Stimulated activated CD8-positive, alpha-beta memory T cell treated with anti-CD3 and anti-CD28 coated beads, Interleukin-7, amount 100 ng/mL, for 1 hour (primary cell): ENCODE data around the gene SLC40A1.

Experiments
- DNase-seq, 2 donors: peaks; one replicate each; pipeline ENCODE4 v3.0.0-alpha.2; 2020; ENCODE audit warnings: low read depth in 2 of 2

Gene SLC40A1

GRCh38 chr2:189601043-189601442, 20.5 kb upstream of the SLC40A1 start:
- DNase-seq, result no peak

DNA sequence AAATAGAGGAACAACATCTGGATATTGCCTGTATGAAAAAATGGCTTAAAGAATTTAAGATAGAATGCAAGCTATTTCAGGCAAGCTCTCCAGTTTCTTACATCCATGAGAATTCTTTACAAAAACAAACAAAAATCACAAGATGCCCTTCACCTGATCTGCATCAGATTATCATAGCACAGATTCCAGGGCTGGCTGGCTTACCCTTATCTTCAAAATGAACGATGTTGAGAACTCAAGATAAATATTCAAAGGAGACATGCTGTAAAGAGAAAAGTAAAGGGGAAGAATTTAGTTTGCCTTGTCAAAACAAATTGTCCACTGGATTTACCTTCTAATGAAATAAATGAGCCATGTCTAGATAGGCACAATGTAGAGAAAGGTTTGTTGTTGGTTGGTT, 18.7 kb upstream of the SLC40A1 start:
- DNase-seq, result no peak

GRCh38 chr2:189595417-189595816, 14.8 kb upstream of the SLC40A1 start:
- DNase-seq, result no peak

DNA sequence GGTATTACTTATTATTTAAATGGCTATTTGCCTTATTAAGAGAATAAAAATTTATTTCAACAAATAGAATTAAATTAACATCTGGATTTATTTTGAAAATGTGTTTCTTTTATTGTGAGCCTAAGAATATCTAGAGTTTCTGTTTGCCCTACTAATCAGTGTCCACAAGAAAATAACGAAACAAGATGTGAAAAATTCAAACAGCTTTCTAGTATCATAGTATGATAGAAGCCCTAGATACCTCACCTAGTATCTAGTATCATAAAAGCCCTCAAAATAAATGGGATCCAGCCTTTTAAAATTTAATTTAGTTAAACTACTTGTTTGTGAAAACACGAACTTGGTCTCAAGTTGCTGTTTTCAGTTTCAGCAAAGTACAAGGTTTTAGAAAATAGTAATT, 13.7 kb upstream of the SLC40A1 start:
- no peak for DNase-seq

DNA sequence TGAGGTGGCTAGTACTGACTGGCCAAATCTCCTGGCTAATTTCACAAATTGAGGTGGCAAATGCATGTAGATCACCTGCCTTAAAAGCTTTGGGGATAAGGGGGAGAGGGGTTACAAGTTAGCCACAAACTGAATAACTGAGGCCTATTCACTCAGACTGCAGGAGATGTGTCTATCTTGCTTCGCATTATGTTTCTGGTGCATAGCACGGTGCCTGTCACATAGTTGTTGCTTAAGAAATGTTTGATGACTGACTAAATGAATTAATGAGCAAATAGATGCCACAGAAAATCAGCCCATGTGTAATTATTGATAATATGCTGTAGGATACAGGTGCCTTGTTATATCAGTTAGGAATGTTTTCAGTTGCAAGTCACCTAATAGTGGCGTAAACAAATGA, 12.5 kb upstream of the SLC40A1 start:
- DNase-seq, result no peak

DNA sequence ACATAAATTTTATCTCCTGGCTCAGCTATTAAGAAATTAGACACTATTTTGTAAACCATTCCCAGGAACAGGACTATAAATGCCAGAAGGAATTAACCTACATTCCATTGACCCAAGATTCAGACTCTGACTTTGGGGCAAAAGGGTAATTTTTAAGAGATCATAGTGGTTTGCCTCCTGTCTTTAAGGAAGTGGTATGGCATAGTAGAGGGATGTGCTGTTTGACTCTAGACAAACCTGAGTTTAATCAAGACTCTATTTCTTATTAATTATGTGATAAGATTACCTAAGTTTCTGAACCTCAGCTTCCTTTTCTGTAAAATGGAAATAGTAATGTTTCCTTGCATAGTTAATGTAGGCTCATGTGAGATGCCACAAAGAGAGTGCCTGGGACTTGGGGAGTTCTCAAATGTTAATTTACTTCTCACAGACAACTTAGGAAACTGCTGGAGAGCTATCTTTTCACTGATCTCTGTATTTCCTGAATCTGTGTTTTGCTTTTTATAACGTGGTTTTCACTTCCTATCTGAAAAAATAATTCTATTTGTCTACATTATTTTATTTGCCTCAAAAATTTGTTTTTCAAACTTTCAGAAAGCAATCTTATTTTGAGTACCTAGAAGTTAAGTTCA, 11.9 kb upstream of the SLC40A1 start:
- no peak for DNase-seq

DNA sequence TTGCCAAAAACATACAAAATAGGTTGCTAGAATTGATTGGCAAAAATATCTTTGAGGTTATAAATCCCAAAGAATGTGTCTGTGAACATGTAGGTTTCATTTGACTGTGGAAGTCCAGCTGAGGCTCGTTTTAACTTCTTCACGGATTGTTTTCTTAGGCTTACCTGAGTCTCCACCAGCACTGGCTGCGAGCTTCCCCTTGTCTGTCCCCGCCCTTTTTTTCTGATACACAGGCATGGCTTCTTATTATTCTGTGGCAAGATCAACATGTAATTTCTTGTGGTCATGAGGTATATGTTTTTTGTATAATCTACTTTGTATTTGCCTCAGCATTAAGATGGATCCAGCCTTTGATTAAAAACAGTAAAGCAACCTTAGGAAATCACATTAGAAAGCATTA, 7.2 kb upstream of the SLC40A1 start:
- DNase-seq, result no peak

- no peak for DNase-seq
Measured at GRCh38 chr2:189585226-189585756, 4.7 kb upstream of the SLC40A1 start.

- DNase-seq, result no peak
Measured at GRCh38 chr2:189584686-189585085, 4.1 kb upstream of the SLC40A1 start.

GRCh38 chr2:189583227-189584198, 2.9 kb upstream of the SLC40A1 start:
- no peak for DNase-seq

GRCh38 chr2:189582809-189583192, 2.2 kb upstream of the SLC40A1 start:
- DNase-seq, result no peak

DNA sequence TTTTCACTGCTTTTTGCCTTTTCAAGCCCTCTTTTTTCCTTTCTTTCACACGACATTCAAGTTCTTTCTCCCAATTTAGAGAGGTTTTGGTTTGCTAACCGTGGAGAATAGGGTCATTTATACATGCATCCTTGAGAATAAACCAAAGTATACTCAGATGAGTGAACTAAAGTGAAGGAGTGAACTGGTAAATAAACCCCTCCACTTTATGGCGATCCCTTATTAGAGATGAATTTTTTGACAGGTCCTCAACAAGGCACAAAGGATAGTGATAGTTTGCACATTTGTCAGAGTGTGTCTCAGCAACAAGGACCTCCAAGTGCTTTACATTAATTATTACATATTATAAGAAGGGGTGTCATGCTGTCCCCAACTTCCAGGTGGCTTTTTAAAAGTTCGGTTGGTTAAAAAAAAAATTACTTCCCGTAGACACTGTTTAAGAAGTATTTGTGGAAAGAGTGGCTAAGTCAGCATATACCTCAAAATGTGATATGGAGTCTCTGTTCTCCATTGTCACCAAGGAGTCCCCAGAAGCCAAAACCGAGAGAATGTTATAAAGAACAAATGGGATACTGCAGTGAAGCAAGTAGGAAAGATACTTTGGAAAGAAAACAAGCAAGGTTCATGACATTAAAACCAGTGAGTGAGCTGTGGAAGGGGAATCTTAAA, 1.7 kb upstream of the SLC40A1 start:
- no peak for DNase-seq

GRCh38 chr2:189581354-189582139, 961 bp upstream of the SLC40A1 start:
- no peak for DNase-seq

DNA sequence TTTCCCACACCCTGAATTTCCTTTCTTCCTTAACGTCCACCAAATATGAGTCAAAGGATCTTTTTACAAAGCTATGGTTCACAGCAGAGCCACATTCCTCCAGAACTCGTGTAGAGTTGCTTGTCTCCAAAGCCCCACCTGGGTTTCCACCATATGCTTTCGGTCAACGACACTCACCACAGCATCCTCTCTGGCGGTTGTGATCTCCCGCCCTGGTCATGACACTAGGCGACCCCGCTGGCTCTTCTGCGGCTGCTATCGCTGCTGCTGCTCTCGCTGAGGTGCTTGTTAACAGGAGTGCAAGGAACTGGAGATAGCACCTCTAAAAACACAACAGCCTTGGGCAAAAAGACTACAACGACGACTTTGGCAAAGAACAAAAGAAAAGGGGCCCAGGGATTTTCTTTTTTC, 340 bp downstream of the SLC40A1 start:
- DNase-seq, result no peak

DNA sequence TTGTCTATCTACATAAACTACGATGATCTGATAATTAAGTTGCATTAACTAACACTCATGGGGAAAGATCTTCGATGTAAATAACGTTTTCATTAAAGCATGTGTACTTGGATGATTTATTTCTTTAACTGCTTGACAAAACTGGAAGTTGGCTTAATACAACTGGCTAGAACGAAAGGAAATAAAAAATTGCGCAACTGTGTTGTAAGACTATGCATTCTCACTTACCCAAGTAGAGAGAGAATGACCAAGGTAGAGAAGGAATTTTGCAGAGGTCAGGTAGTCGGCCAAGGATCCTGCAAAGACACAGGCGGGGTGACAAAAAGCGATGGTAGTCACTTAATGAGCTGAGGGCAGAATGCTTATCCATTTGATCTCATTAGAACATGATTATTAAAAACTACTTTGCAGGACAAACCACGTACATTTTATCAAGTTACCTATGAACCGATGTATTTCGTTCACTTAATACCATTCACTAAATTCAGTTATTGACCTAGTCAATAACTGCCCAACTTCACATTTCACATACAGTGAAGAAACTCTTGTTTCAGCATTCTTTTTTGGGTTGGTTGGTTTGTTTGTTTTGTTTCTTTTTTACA, 900 bp downstream of the SLC40A1 start:
- DNase-seq, result no peak

DNA sequence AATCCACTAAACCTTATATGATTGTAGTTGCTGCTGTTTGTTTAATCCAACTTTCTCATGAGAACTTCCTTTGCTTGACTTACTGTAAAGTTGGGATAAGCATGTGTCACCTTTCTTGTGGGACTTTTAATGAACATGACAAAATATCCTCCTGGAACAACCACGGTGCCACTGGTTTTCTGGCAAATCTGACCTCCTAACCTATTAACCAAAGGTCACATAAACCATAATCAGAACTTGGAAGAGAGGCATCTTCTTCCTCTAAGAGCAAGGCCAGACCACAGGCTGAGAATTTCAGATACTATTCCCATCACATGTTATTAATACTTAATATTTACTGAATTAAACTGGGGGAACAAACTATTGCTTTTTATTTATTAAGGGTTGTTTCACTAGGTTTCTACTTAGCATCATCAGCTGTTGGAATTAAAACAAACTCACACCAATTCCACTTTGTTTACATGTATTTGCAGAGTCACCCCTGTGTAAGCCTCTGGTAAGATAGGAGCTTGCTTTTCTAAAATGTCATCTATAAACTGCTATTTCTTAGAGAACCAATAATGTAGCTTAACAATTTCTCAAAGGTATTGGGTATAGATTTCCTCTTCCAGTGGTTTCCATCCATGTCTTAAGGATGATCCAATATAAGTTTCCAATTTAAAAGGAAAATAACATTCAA, 2.2 kb downstream of the SLC40A1 start:
- no peak for DNase-seq

- DNase-seq, result no peak
Measured at GRCh38 chr2:189577121-189577520, 3.5 kb downstream of the SLC40A1 start.

DNA sequence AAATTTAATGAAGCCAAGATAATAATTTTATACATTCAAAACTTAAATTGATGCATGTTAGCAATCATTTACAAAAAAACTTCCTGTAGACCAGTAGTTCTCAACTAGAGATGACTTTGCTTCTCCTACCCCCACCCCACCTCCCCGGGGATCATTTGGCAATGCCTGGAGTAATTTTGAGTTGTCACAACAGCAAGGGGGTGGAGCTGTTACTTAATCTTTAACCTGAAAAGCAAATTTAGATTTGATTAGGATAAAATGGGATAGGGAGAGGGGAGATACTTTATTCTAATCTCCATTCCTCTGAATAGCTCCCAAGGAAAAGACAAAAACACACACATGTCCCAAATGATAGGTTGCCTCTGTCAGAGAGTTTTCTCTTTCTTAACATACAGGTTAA, 4.2 kb downstream of the SLC40A1 start:
- DNase-seq, result no peak

- no peak for DNase-seq
Measured at GRCh38 chr2:189574793-189575475, 5.7 kb downstream of the SLC40A1 start.

- no peak for DNase-seq
Measured at GRCh38 chr2:189570570-189571031, 10.0 kb downstream of the SLC40A1 start.
